Colonic mucosa (tissue), 4 donors: Measurements from ENCODE around the gene CEP131. TPM values are rescaled to one million over a fixed set of nuclear protein-coding genes. Genes with fewer than 3 reads are reported as not detected.

ENCODE experiments used
- DNase-seq: peaks from one replicate; pipeline ENCODE4 v3.0.0-alpha.2; 2020
- H3K27ac ChIP-seq: fragments of 200-600 bp; one replicate; pipeline ENCODE4 v1.8.0; 2021
- H3K27me3 ChIP-seq: fragments of 200-600 bp; one replicate; pipeline ENCODE4 v1.8.0; 2021
- H3K36me3 ChIP-seq: fragments of 200-600 bp; one replicate; pipeline ENCODE4 v1.8.0; 2021
- H3K4me1 ChIP-seq: fragments of 200-600 bp; one replicate; pipeline ENCODE4 v1.8.0; 2021; ENCODE audit warnings: mild to moderate bottlenecking
- H3K4me3 ChIP-seq: fragments of 200-600 bp; one replicate; pipeline ENCODE4 v1.8.0; 2021
- H3K9ac ChIP-seq, 2 donors: one replicate each; pipeline ENCODE4 v1.7.0; 2013; ENCODE audit warnings: control low read depth in 2 of 2, low read depth in 2 of 2, low read length in 2 of 2
- H3K9me3 ChIP-seq: fragments of 200-600 bp; one replicate; pipeline ENCODE4 v1.8.0; 2021
- CTCF ChIP-seq: fragments of 200-600 bp; IDR thresholded peaks from one replicate; pipeline ENCODE4 v1.8.0; 2022; ENCODE audit warnings: antibody characterized with exemption, mild to moderate bottlenecking
- intact Hi-C: fragments of 100-400 bp; cut with DNase I; formaldehyde crosslinking; loops from one replicate; pipeline ENCODE4 v1.14.1; 2022
- total RNA-seq, 2 donors: library from RNA; stranded (reverse); fragmentation: NEBNext Ultra II Directional in 1 of 2; extraction: Animal tissue kit (Norgen Biotek cat#: 25700) in 1 of 2; gene quantifications; one replicate each; pipeline ENCODE4 v1.2.1, GENCODE V29; 2021
- donor health status: healthy.
- donor health status: DM: no; HTN: no; CAD: no.
- donor health status: DM: no; HTN: no; CAD: no.

CEP131 gene
- total RNA-seq, 2 donors from 2014 or later: 4.3 to 15.0 TPM

GRCh38 chr17:81260171-81260570 lies 37.4 kb upstream of the CEP131 start:
- H3K4me1 ChIP-seq: peaks cover 6% of the 10 kb centered on the region
- peaks cover 43% of the 10 kb centered on the region for H3K36me3 ChIP-seq
- H3K9ac ChIP-seq: no peak overlapping the region
- no peak overlapping the region for H3K4me3 ChIP-seq
- H3K9me3 ChIP-seq: no peaks in the 10 kb centered on the region
- intact Hi-C loops: no loop called here
- TF ChIP-seq CTCF: no peak
- H3K27me3 ChIP-seq: no peaks in the 10 kb centered on the region
- no peak overlapping the region for H3K27ac ChIP-seq
- DNase-seq: no peak

GRCh38 chr17:81259058-81259605 lies 36.4 kb upstream of the CEP131 start:
- peaks cover 15% of the 10 kb centered on the region for H3K4me1 ChIP-seq

GRCh38 chr17:81258292-81258691 lies 35.5 kb upstream of the CEP131 start:
- intact Hi-C loops: no loop called here
- TF ChIP-seq CTCF: no peak
- Histone ChIP-seq H3K9ac (no peak overlapping the region), H3K4me3 (no peak overlapping the region), H3K36me3 (peaks cover 30% of the 10 kb centered on the region), H3K27me3 (no peaks in the 10 kb centered on the region), H3K4me1 (peaks cover 15% of the 10 kb centered on the region), H3K9me3 (no peaks in the 10 kb centered on the region), H3K27ac (no peak overlapping the region)
- DNase-seq: no peak

More at GRCh38 chr17:81259058-81259605, 36.4 kb upstream of the CEP131 start:
- H3K9ac ChIP-seq: no peak overlapping the region
- no peak for DNase-seq
- H3K9me3 ChIP-seq: no peaks in the 10 kb centered on the region
- no peak overlapping the region for H3K4me3 ChIP-seq
- intact Hi-C loops: no loop called here
- H3K27me3 ChIP-seq: no peaks in the 10 kb centered on the region
- peaks cover 39% of the 10 kb centered on the region for H3K36me3 ChIP-seq
- no peak for TF ChIP-seq CTCF
- no peak overlapping the region for H3K27ac ChIP-seq

GRCh38 chr17:81257533-81257932 lies 34.8 kb upstream of the CEP131 start:
- Histone ChIP-seq H3K9ac (no peak overlapping the region), H3K27me3 (no peaks in the 10 kb centered on the region), H3K4me3 (no peak overlapping the region), H3K36me3 (peaks cover 26% of the 10 kb centered on the region), H3K4me1 (peaks cover 21% of the 10 kb centered on the region), H3K27ac (no peak overlapping the region), H3K9me3 (no peaks in the 10 kb centered on the region)
- DNase-seq: no peak
- intact Hi-C loops: no loop called here
- no peak for TF ChIP-seq CTCF

- TF ChIP-seq CTCF: no peak
- intact Hi-C loops: no loop called here
- H3K27ac ChIP-seq: no peak overlapping the region
- H3K9ac ChIP-seq: no peak overlapping the region
- no peak overlapping the region for H3K4me3 ChIP-seq
- H3K36me3 ChIP-seq: peaks cover 22% of the 10 kb centered on the region
- no peaks in the 10 kb centered on the region for H3K9me3 ChIP-seq
- DNase-seq: no peak
- no peaks in the 10 kb centered on the region for H3K27me3 ChIP-seq
- peaks cover 30% of the 10 kb centered on the region for H3K4me1 ChIP-seq
These were observed 33.9 kb upstream of the CEP131 start for GRCh38 chr17:81256616-81257015.
